MCF 10A (cell line): ENCODE results near the gene WDFY2. TPM values are rescaled to one million over a fixed set of nuclear protein-coding genes. Genes with fewer than 3 reads are reported as not detected.

Source experiments
- BruUV-seq: library from RNA; stranded (reverse); fragments of 400-500 nt; replicated peaks from 2 replicates; lab custom pipeline; 2021; lab: Mats Ljungman, UMichigan
- CTCF ChIA-PET: fragments of 300-600 bp; sonication (Branson Sonifier 250); formaldehyde crosslinking; extraction: SDS; loops from one replicate; lab custom pipeline; 2021; ENCODE audit warnings: antibody characterized with exemption, inconsistent platforms; lab: Yijun Ruan, JAX
- POLR2A ChIA-PET: fragments of 300-600, 350-650 bp; sonication (Branson Sonifier 250); formaldehyde crosslinking; extraction: SDS; loops from one replicate; lab custom pipeline; 2020; ENCODE audit warnings: antibody characterized with exemption, inconsistent platforms; lab: Yijun Ruan, JAX
- DNase-seq: peaks from one replicate; pipeline ENCODE4 v3.0.0-alpha.2; 2018; ENCODE audit not compliant: unreplicated experiment
- H3K27ac Mint-ChIP-seq: one replicate; pipeline ENCODE4 v1.8.0; 2022; ENCODE audit warnings: mild to moderate bottlenecking, low read depth, mixed read lengths; ENCODE audit not compliant: unreplicated experiment
- H3K27me3 Mint-ChIP-seq: one replicate; pipeline ENCODE4 v1.8.0; 2022; ENCODE audit warnings: mixed read lengths; ENCODE audit not compliant: insufficient read depth, unreplicated experiment
- H3K36me3 Mint-ChIP-seq: one replicate; pipeline ENCODE4 v1.8.0; 2022; ENCODE audit warnings: mild to moderate bottlenecking, moderate library complexity, mixed read lengths; ENCODE audit not compliant: insufficient read depth, unreplicated experiment
- H3K4me1 Mint-ChIP-seq: one replicate; pipeline ENCODE4 v1.8.0; 2022; ENCODE audit warnings: mixed read lengths; ENCODE audit not compliant: insufficient read depth, unreplicated experiment
- H3K4me3 Mint-ChIP-seq: one replicate; pipeline ENCODE4 v1.8.0; 2022; ENCODE audit warnings: mild to moderate bottlenecking, moderate library complexity, mixed read lengths; ENCODE audit not compliant: unreplicated experiment
- H3K9me3 Mint-ChIP-seq: one replicate; pipeline ENCODE4 v1.8.0; 2022; ENCODE audit warnings: mixed read lengths; ENCODE audit not compliant: unreplicated experiment
- CTCF ChIP-seq: fragments of 200-600 bp; IDR thresholded peaks from one replicate; pipeline ENCODE4 v1.8.0; 2022; ENCODE audit warnings: antibody characterized with exemption, mild to moderate bottlenecking; ENCODE audit not compliant: unreplicated experiment
- intact Hi-C: fragments of 100-400 bp; cut with micrococcal nuclease; formaldehyde crosslinking; loops from 2 replicates; pipeline ENCODE4 v1.14.1; 2022
- total RNA-seq: library from RNA; stranded (reverse); gene quantifications from 2 replicates; pipeline ENCODE4 v1.2.3, GENCODE V29; 2022

WDFY2 gene
- total RNA-seq, 1 experiment from 2014 or later: 56.2 TPM

DNA sequence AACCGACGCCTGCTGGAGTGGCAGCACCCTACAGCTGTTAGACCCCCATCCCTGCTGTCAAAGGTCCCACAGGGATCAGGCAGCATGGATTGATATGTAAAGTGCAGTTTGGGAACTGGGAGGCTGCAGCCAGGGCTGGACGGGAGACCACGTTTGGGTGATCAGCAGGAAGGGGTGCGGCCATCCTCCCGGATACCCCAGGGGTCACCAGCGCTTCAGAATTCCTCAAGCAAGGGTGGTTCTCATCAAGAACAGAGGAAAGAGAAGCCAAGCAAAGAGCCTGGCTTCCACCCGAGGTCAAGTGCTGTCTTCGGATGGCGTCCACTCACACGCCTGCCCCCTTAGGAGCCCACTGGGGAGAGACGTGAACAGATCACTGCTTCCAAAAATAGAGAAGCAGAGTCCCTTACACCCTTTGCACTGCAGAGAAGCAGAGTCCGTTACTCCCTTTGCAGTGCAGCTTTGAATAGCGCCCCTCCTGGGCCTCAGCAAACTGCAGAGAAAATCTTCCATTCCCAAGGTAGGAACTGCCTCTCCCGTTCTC lies 184.2 kb downstream of the WDFY2 start:
- H3K9me3 Mint-ChIP-seq: no peaks in the 10 kb centered on the region
- no peaks in the 10 kb centered on the region for H3K27me3 Mint-ChIP-seq
- H3K36me3 Mint-ChIP-seq: peaks cover 52% of the 10 kb centered on the region
- DNase-seq: no peak
- no peak overlapping the region for H3K4me3 Mint-ChIP-seq
- H3K27ac Mint-ChIP-seq: peak overlapping the region; percentile 66
- ChIA-PET POLR2A (no interaction called here), CTCF (interaction anchor here (0.6 to 1.3 kb wide), 2 partner anchors 11 to 1199 kb away, joined by 3 to 4 read pairs; no protein-coding TSS in a partner anchor)
- intact Hi-C loops: no loop called here
- TF ChIP-seq CTCF: no peak
- BruUV-seq: no TSS peak
- peaks cover 15% of the 10 kb centered on the region for H3K4me1 Mint-ChIP-seq

DNA sequence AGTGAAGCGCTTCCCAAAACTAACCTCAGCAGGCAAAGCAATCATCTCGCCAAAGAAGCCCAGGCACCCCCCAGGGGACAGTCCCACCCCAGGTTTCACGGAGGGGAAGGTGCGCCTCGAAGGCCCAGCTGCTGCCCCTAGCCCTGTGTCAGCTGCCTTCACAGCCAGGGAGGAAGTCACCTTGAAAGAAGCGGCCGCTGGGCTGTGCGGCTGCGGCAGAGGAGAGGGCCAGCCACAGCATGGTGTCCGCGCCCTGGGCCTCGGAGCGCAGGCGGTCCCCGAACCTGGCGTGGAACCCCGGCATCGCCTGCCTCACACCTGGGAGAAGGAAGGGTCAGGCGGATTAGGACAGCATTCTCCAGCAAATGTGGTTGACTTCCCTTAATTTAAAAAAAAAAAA lies 184.7 kb downstream of the WDFY2 start:
- Mint-ChIP-seq H3K4me1 (peaks cover 15% of the 10 kb centered on the region), H3K27me3 (no peaks in the 10 kb centered on the region), H3K36me3 (peaks cover 47% of the 10 kb centered on the region), H3K9me3 (no peaks in the 10 kb centered on the region), H3K4me3 (no peak overlapping the region), H3K27ac (peak overlapping the region; percentile 66)
- intact Hi-C loops: no loop called here
- ChIA-PET CTCF (interaction anchor here (0.6 to 1.3 kb wide), 2 partner anchors 12 to 1198 kb away, joined by 3 to 4 read pairs; no protein-coding TSS in a partner anchor), POLR2A (no interaction called here)
- TF ChIP-seq CTCF: no peak
- no peak for DNase-seq
- BruUV-seq: no TSS peak

DNA sequence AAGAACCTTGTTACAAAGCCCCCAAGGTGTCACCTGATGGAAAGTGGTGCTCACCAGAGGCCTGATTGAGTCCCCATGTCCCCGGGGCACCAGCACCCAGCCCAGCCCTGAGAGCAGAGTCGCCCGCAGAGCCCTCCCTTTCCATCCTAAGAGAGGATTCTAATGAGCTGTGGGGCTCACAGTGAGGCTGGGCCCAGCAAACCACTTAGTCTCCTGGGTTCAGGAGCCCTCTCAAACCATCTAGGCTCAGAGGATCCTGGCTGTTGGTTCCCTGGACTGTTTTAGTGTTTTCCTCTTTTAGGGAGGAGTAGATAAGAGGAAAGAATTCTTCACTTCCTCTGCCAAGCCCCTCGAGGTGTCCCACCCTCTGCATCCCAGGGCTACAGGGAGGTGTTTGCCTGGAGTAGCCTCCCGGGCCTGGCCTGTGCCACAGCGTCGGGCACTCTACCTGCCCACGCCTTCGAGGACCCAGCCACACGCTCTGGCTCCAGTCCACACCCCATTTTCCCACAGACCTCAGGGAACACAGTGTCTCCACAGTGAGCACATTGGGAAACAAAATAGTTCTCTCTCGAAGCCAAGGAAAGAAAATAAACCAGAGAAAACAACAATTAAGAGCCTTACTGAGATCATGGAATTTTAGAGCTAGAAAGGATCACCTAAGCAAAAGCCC lies 185.3 kb downstream of the WDFY2 start:
- intact Hi-C loops: no loop called here
- TF ChIP-seq CTCF: no peak
- H3K4me3 Mint-ChIP-seq: no peak overlapping the region
- DNase-seq: peak; percentile 59
- peaks cover 15% of the 10 kb centered on the region for H3K4me1 Mint-ChIP-seq
- H3K27me3 Mint-ChIP-seq: no peaks in the 10 kb centered on the region
- peak overlapping the region; percentile 97 for H3K27ac Mint-ChIP-seq
- no TSS peak for BruUV-seq
- ChIA-PET POLR2A (interaction anchor here (0.6 to 1.5 kb wide), 7 partner anchors 11 to 317 kb away, joined by 3 to 7 read pairs (median 4); partner anchors contain the start of gene INTS6), CTCF (interaction anchor here (0.6 to 1.3 kb wide), 3 partner anchors 27 to 1198 kb away, joined by 3 to 5 read pairs (median 3); no protein-coding TSS in a partner anchor)
- peaks cover 43% of the 10 kb centered on the region for H3K36me3 Mint-ChIP-seq
- H3K9me3 Mint-ChIP-seq: no peaks in the 10 kb centered on the region

GRCh38 chr13:51770160-51770559 lies 185.9 kb downstream of the WDFY2 start:
- H3K9me3 Mint-ChIP-seq: no peaks in the 10 kb centered on the region
- CTCF ChIA-PET: interaction anchor here (0.9 to 1.3 kb wide), 2 partner anchors 27 to 28 kb away, joined by 3 to 5 read pairs; no protein-coding TSS in a partner anchor
- intact Hi-C loops: no loop called here
- H3K4me3 Mint-ChIP-seq: no peak overlapping the region
- peak overlapping the region; percentile 97 for H3K27ac Mint-ChIP-seq
- no peaks in the 10 kb centered on the region for H3K27me3 Mint-ChIP-seq
- DNase-seq: no peak
- H3K4me1 Mint-ChIP-seq: peaks cover 15% of the 10 kb centered on the region
- TF ChIP-seq CTCF: no peak
- H3K36me3 Mint-ChIP-seq: peaks cover 43% of the 10 kb centered on the region
- TSS peak; percentile 2 for BruUV-seq
- POLR2A ChIA-PET: interaction anchor here (0.6 to 1.5 kb wide), 7 partner anchors 10 to 317 kb away, joined by 3 to 7 read pairs (median 4); partner anchors contain the start of gene INTS6
